DND-41 (cell line): ENCODE results near the gene PIK3R3.

Experiments used
- ATAC-seq: fragments of 200-7000 bp; cut with Tn5 transposase; 3 replicates; pipeline ENCODE4 v1.9.1; 2021; ENCODE audit warnings: low read depth; ENCODE audit not compliant: insufficient read depth
- DNase-seq: peaks from one replicate; pipeline ENCODE4 v3.0.0-alpha.2; 2020
- H2AFZ ChIP-seq: 2 replicates; pipeline ENCODE4 v1.6.0; 2012; ENCODE audit warnings: low read depth, low read length
- H3K27ac ChIP-seq: 2 replicates; pipeline ENCODE4 v1.5.1; 2012; ENCODE audit warnings: low read length, inconsistent platforms
- H3K27me3 ChIP-seq: fragments of 200-600 bp; sonication (generic); 2 replicates; pipeline ENCODE4 v1.6.0; 2012; ENCODE audit warnings: low read length, mild to moderate bottlenecking, inconsistent platforms; ENCODE audit not compliant: insufficient read depth, poor library complexity
- H3K36me3 ChIP-seq: 2 replicates; pipeline ENCODE4 v1.5.1; 2012; ENCODE audit warnings: low read length, inconsistent platforms; ENCODE audit not compliant: insufficient read depth
- H3K4me1 ChIP-seq: 2 replicates; pipeline ENCODE4 v1.5.1; 2012; ENCODE audit warnings: mild to moderate bottlenecking, low read length; ENCODE audit not compliant: insufficient read depth
- H3K4me2 ChIP-seq: 2 replicates; pipeline ENCODE4 v1.6.0; 2012; ENCODE audit warnings: mild to moderate bottlenecking, moderate library complexity, low read length, inconsistent platforms; ENCODE audit not compliant: insufficient read depth
- H3K4me3 ChIP-seq, 2 experiments: fragments of 200-600 bp in 1 of 2; shearing (Covaris generic) in 1 of 2; 2 replicates each; pipeline ENCODE4 v1.5.1; 2012 to 2016; ENCODE audit warnings: inconsistent platforms in 2 of 2, low read length in 2 of 2, mild to moderate bottlenecking in 2 of 2, low read depth in 1 of 2, moderate library complexity in 1 of 2
- H3K79me2 ChIP-seq: 2 replicates; pipeline ENCODE4 v1.6.0; 2012; ENCODE audit warnings: low read length, inconsistent platforms; ENCODE audit not compliant: insufficient read depth
- H3K9ac ChIP-seq: 2 replicates; pipeline ENCODE4 v1.6.0; 2012; ENCODE audit warnings: low read depth, mild to moderate bottlenecking, inconsistent platforms, low read length, moderate library complexity
- H3K9me3 ChIP-seq: 2 replicates; pipeline ENCODE4 v1.5.1; 2012; ENCODE audit warnings: low read length, moderate library complexity, mild to moderate bottlenecking, inconsistent platforms; ENCODE audit not compliant: insufficient read depth, severe bottlenecking
- H4K20me1 ChIP-seq: 2 replicates; pipeline ENCODE4 v1.6.0; 2012; ENCODE audit warnings: low read length; ENCODE audit not compliant: insufficient read depth
- CTCF ChIP-seq: IDR thresholded peaks from 2 replicates; pipeline ENCODE4 v1.5.1; 2012; ENCODE audit warnings: borderline replicate concordance, low read length, moderate library complexity, mild to moderate bottlenecking; ENCODE audit not compliant: poor library complexity, severe bottlenecking; ENCODE audit errors: extremely low read depth
- EZH2 ChIP-seq: IDR thresholded peaks from 3 replicates; pipeline ENCODE4 v1.6.1; 2012; ENCODE audit warnings: borderline replicate concordance, low read depth, mild to moderate bottlenecking, moderate library complexity, low read length, inconsistent platforms; ENCODE audit not compliant: severe bottlenecking

PIK3R3 gene

GRCh38 chr1:46148318-46148717, 15.9 kb upstream of the PIK3R3 start:
- H4K20me1 ChIP-seq: no peaks in the 10 kb centered on the region
- ATAC-seq (peak; percentile 50; the same call in 1 of the 3 replicates), DNase-seq (no peak)
- H3K79me2 ChIP-seq: no peaks in the 10 kb centered on the region
- no peaks in the 10 kb centered on the region for H3K36me3 ChIP-seq
- no peaks in the 10 kb centered on the region for H3K9me3 ChIP-seq
- H3K4me3 ChIP-seq: no peak overlapping the region
- H3K9ac ChIP-seq: no peak overlapping the region
- H2AFZ ChIP-seq: 0 out of 2 replicates have a peak overlapping the region, but pooled peaks have one; percentile 30
- H3K4me1 ChIP-seq: no peaks in the 10 kb centered on the region
- no peaks in the 10 kb centered on the region for H3K27me3 ChIP-seq
- TF ChIP-seq EZH2 (no peak), CTCF (no peak)
- no peak overlapping the region for H3K27ac ChIP-seq
- H3K4me2 ChIP-seq: no peak overlapping the region

DNA sequence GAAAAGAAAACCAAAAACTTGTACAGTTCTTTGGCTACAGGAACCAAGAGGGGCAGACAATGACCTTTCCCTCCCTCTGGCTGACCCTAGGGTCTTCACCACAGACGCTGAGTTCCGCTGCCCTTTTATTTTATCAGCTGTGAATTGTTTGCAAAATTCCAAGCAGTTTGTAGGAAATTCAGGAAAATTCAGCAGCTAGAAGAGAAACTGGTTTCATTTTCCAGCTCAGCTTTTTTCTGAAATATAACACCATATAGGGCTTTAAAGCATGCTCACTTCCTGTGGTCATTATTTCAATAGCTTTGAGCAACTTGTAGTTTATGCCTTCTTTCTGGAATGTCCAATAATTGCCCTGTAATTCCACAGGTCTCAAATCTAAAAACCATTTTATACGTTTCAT, 5.5 kb upstream of the PIK3R3 start:
- Histone ChIP-seq H3K9me3 (no peaks in the 10 kb centered on the region), H3K4me2 (no peak overlapping the region), H3K36me3 (no peaks in the 10 kb centered on the region), H4K20me1 (no peaks in the 10 kb centered on the region), H2AFZ (no peak overlapping the region), H3K4me3 (no peak overlapping the region), H3K79me2 (peaks cover 8% of the 10 kb centered on the region; the same call in 1 of the 2 replicates), H3K9ac (no peak overlapping the region), H3K27ac (no peak overlapping the region), H3K4me1 (peaks cover 12% of the 10 kb centered on the region), H3K27me3 (no peaks in the 10 kb centered on the region)
- no peak for DNase-seq
- TF ChIP-seq CTCF (no peak), EZH2 (no peak)
- no peak for ATAC-seq

- no peaks in the 10 kb centered on the region for H3K27me3 ChIP-seq
- H3K4me3 ChIP-seq: no peak overlapping the region
- H3K4me2 ChIP-seq: no peak overlapping the region
- TF ChIP-seq CTCF (no peak), EZH2 (no peak)
- H3K79me2 ChIP-seq: peaks cover 15% of the 10 kb centered on the region
- peaks cover 12% of the 10 kb centered on the region for H3K4me1 ChIP-seq
- no peak overlapping the region for H3K9ac ChIP-seq
- ATAC-seq (no peak), DNase-seq (no peak)
- no peaks in the 10 kb centered on the region for H3K36me3 ChIP-seq
- no peak overlapping the region for H3K27ac ChIP-seq
- no peaks in the 10 kb centered on the region for H4K20me1 ChIP-seq
- H2AFZ ChIP-seq: no peak overlapping the region
- H3K9me3 ChIP-seq: no peaks in the 10 kb centered on the region
These were observed 4.3 kb upstream of the PIK3R3 start for GRCh38 chr1:46136711-46137110.

- H4K20me1 ChIP-seq: no peaks in the 10 kb centered on the region
- H3K4me1 ChIP-seq: peaks cover 27% of the 10 kb centered on the region
- no peak overlapping the region for H3K27ac ChIP-seq
- no peak overlapping the region for H3K4me2 ChIP-seq
- no peaks in the 10 kb centered on the region for H3K27me3 ChIP-seq
- DNase-seq (no peak), ATAC-seq (no peak)
- no peaks in the 10 kb centered on the region for H3K36me3 ChIP-seq
- no peak overlapping the region for H3K4me3 ChIP-seq
- H3K9ac ChIP-seq: no peak overlapping the region
- TF ChIP-seq CTCF (no peak), EZH2 (no peak)
- H3K9me3 ChIP-seq: no peaks in the 10 kb centered on the region
- no peak overlapping the region for H2AFZ ChIP-seq
- peaks cover 34% of the 10 kb centered on the region for H3K79me2 ChIP-seq
These were observed 2.4 kb upstream of the PIK3R3 start for GRCh38 chr1:46134660-46135331.
